H1 (cell line): ENCODE measurements around the gene MBTPS1. TPM values are rescaled to one million over a fixed set of nuclear protein-coding genes. Genes with fewer than 3 reads are reported as not detected.

Source experiments
- CTCF ChIA-PET: fragments of 300-600 bp; sonication (Branson Sonifier 250); formaldehyde crosslinking; loops from one replicate; lab custom pipeline; 2021; ENCODE audit not compliant: partially characterized antibody; lab: Charles Lee
- POLR2A ChIA-PET: fragments of 300-600 bp; sonication (Branson Sonifier 250); formaldehyde crosslinking; loops from one replicate; lab custom pipeline; 2021; ENCODE audit warnings: inconsistent platforms; ENCODE audit not compliant: partially characterized antibody; lab: Charles Lee
- DNase-seq, 2 experiments: peaks; one replicate each; pipeline versions ENCODE4 v3.0.0 to v3.0.0-alpha.2; 2010 to 2022; ENCODE audit warnings: low spot score in 2 of 2, low read depth in 1 of 2, mixed read lengths in 1 of 2
- FAIRE-seq: peaks from 2 replicates; lab custom pipeline; 2011; peaks lifted over from hg19 to GRCh38; lab: Jason Lieb, UNC
- H2AFZ ChIP-seq: 2 replicates; pipeline ENCODE4 v1.8.1; 2012; ENCODE audit warnings: low read length, inconsistent platforms
- H2AK5ac ChIP-seq: 2 replicates; pipeline ENCODE4 v1.6.1; 2013; ENCODE audit warnings: low read depth, low read length
- H2BK120ac ChIP-seq: replicated peaks from 2 replicates; pipeline ENCODE3; 2013; ENCODE audit warnings: low read depth, low read length, inconsistent platforms
- H2BK12ac ChIP-seq: 2 replicates; pipeline ENCODE4 v1.6.1; 2013; ENCODE audit warnings: low read depth, low read length
- H2BK15ac ChIP-seq: 2 replicates; pipeline ENCODE4 v1.6.1; 2013; ENCODE audit warnings: low read length
- H2BK20ac ChIP-seq: 2 replicates; pipeline ENCODE4 v1.6.1; 2013; ENCODE audit warnings: low read length
- H2BK5ac ChIP-seq: 2 replicates; pipeline ENCODE4 v1.6.1; 2013; ENCODE audit warnings: low read depth, low read length
- H3K14ac ChIP-seq: 2 replicates; pipeline ENCODE4 v1.6.1; 2013; ENCODE audit warnings: inconsistent platforms; ENCODE audit not compliant: insufficient read length
- H3K18ac ChIP-seq: 2 replicates; pipeline ENCODE4 v1.6.1; 2013; ENCODE audit warnings: low read length; ENCODE audit errors: extremely low read depth
- H3K23ac ChIP-seq: 2 replicates; pipeline ENCODE4 v1.6.1; 2013; ENCODE audit warnings: inconsistent platforms; ENCODE audit not compliant: insufficient read length
- H3K23me2 ChIP-seq: 2 replicates; pipeline ENCODE4 v1.6.1; 2013; ENCODE audit warnings: low read depth, low read length
- H3K27ac ChIP-seq: 2 replicates; pipeline ENCODE4 v1.6.1; 2011; ENCODE audit warnings: low read depth, low read length, inconsistent platforms
- H3K27me3 ChIP-seq, 4 experiments: replicated peaks in 1 of 4; 1 replicate in 1 of 4; 2 replicates in 3 of 4; pipeline versions ENCODE4 v1.6.1 to v1.8.1; 2011 to 2013; ENCODE audit warnings: low read length in 3 of 4, mild to moderate bottlenecking in 3 of 4, inconsistent platforms in 2 of 4, mixed read lengths in 2 of 4, moderate library complexity in 1 of 4; ENCODE audit not compliant: control insufficient read depth in 3 of 4, insufficient read depth in 3 of 4; ENCODE audit errors: extremely low read depth in 1 of 4
- H3K36me3 ChIP-seq, 4 experiments: 2 replicates each; pipeline versions ENCODE4 v1.6.1 to v1.8.1; 2011 to 2013; ENCODE audit warnings: mild to moderate bottlenecking in 4 of 4, low read length in 3 of 4, moderate library complexity in 2 of 4, control low read depth in 1 of 4, inconsistent platforms in 1 of 4; ENCODE audit not compliant: insufficient read depth in 4 of 4, control insufficient read depth in 2 of 4
- H3K4ac ChIP-seq: replicated peaks from 2 replicates; pipeline ENCODE3; 2013; ENCODE audit warnings: low read length, low read depth, mixed read lengths, inconsistent platforms; ENCODE audit not compliant: insufficient read length
- H3K4me1 ChIP-seq, 4 experiments: replicated peaks in 1 of 4; 1 replicate in 1 of 4; 2 replicates in 3 of 4; pipeline versions ENCODE4 v1.6.1 to v1.8.1; 2011 to 2013; ENCODE audit warnings: low read length in 3 of 4, inconsistent platforms in 2 of 4, mixed read lengths in 1 of 4; ENCODE audit not compliant: insufficient read depth in 4 of 4, control insufficient read depth in 3 of 4
- H3K4me2 ChIP-seq, 2 experiments: 2 replicates each; pipeline versions ENCODE4 v1.6.1 to v1.8.1; 2011 to 2013; ENCODE audit warnings: low read depth in 2 of 2, low read length in 2 of 2, control low read depth in 1 of 2, inconsistent platforms in 1 of 2, mild to moderate bottlenecking in 1 of 2; ENCODE audit not compliant: insufficient read depth in 1 of 2
- H3K4me3 ChIP-seq, 4 experiments: fragments of 200-600, 300-600 bp in 1 of 4; sonication (generic), shearing (Covaris generic), sonication (Bioruptor Twin) in 1 of 4; 2 replicates each; pipeline versions ENCODE4 v1.5.1 to v1.8.1; 2011 to 2016; ENCODE audit warnings: low read length in 4 of 4, low read depth in 3 of 4, control low read depth in 2 of 4, inconsistent platforms in 2 of 4, mild to moderate bottlenecking in 2 of 4, mixed read lengths in 1 of 4, moderate library complexity in 1 of 4; ENCODE audit not compliant: insufficient read depth in 2 of 4; ENCODE audit errors: extremely low read depth in 1 of 4
- H3K56ac ChIP-seq: replicated peaks from 2 replicates; pipeline ENCODE3; 2013; ENCODE audit warnings: low read depth, mild to moderate bottlenecking, mixed read lengths, low read length, inconsistent platforms; ENCODE audit not compliant: insufficient read length
- H3K79me1 ChIP-seq: 2 replicates; pipeline ENCODE4 v1.6.1; 2013; ENCODE audit warnings: low read depth, low read length, control low read depth
- H3K79me2 ChIP-seq, 2 experiments: 2 replicates each; pipeline versions ENCODE4 v1.6.1 to v1.8.1; 2012 to 2013; ENCODE audit warnings: low read length in 2 of 2, mild to moderate bottlenecking in 2 of 2, inconsistent platforms in 1 of 2; ENCODE audit not compliant: insufficient read depth in 2 of 2, control insufficient read depth in 1 of 2
- H3K9ac ChIP-seq, 4 experiments: replicated peaks in 1 of 4; 1 replicate in 1 of 4; 2 replicates in 3 of 4; pipeline versions ENCODE4 v1.6.1 to v1.8.1; 2011 to 2013; ENCODE audit warnings: low read depth in 3 of 4, low read length in 3 of 4, control low read depth in 2 of 4, mild to moderate bottlenecking in 2 of 4, moderate library complexity in 2 of 4, inconsistent platforms in 1 of 4; ENCODE audit errors: extremely low read depth in 1 of 4
- H3K9me3 ChIP-seq, 2 experiments: 2 replicates each; pipeline versions ENCODE4 v1.6.1 to v1.8.1; 2012 to 2013; ENCODE audit warnings: mild to moderate bottlenecking in 2 of 2, moderate library complexity in 2 of 2, control low read depth in 1 of 2, inconsistent platforms in 1 of 2, low read depth in 1 of 2, low read length in 1 of 2, mixed read lengths in 1 of 2; ENCODE audit not compliant: insufficient read depth in 2 of 2
- H4K20me1 ChIP-seq, 2 experiments: replicated peaks in 1 of 2; 2 replicates each; pipeline versions ENCODE3 to v1.8.1; 2011 to 2013; ENCODE audit warnings: inconsistent platforms in 2 of 2, low read length in 2 of 2, mild to moderate bottlenecking in 1 of 2; ENCODE audit not compliant: insufficient read depth in 2 of 2, control insufficient read depth in 1 of 2
- H4K5ac ChIP-seq: 2 replicates; pipeline ENCODE4 v1.6.1; 2013; ENCODE audit warnings: low read length, low read depth, mixed read lengths, inconsistent platforms; ENCODE audit not compliant: insufficient read length
- H4K8ac ChIP-seq: 2 replicates; pipeline ENCODE4 v1.8.0; 2013; ENCODE audit warnings: mild to moderate bottlenecking, moderate library complexity, low read length, inconsistent platforms; ENCODE audit not compliant: insufficient read depth; ENCODE audit errors: extremely low read depth
- H4K91ac ChIP-seq: replicated peaks from 2 replicates; pipeline ENCODE3; 2013; ENCODE audit warnings: low read length, mixed read lengths, inconsistent platforms; ENCODE audit not compliant: insufficient read length
- WGBS, 2 experiments: shearing (Covaris generic) in 1 of 2; methylation state at CpG; one replicate each; pipeline versions ENCODE4 v1.1.6 to v1.1.7; 2013 to 2015; ENCODE audit warnings: low lambda C conversion rate in 2 of 2, mixed read lengths in 2 of 2, inconsistent platforms in 1 of 2, low coverage in 1 of 2, missing lambda C conversion rate in 1 of 2; ENCODE audit not compliant: insufficient replicate concordance in 2 of 2, insufficient coverage in 1 of 2, insufficient read length in 1 of 2; ENCODE audit errors: extremely low coverage in 1 of 2, missing lambda C conversion rate in 1 of 2; 5-methylcytosine and 5-hydroxymethylcytosine counted together
- polyA plus RNA-seq, 7 experiments: library from polyadenylated mRNA; depleted of rRNA in 3 of 7; stranded (reverse) in 5 of 7; unstranded in 2 of 7; fragments of >200 nt in 5 of 7; fragments of 200-250 nt in 2 of 7; gene quantifications; 1 replicate in 5 of 7; 2 replicates in 1 of 7; 4 replicates in 1 of 7; pipeline versions ENCODE4 v1.2.1 to v1.2.3, GENCODE V29; 2011 to 2013; ENCODE audit warnings: missing spikeins in 2 of 7, mixed read lengths in 2 of 7
- total RNA-seq: library from RNA; stranded (reverse); fragmentation: NEBNext Ultra II Directional; extraction: Animal tissue kit (Norgen Biotek cat#: 25700); gene quantifications from 2 replicates; pipeline ENCODE4 v1.2.1, GENCODE V29; 2021

MBTPS1 gene
- total and polyA plus RNA-seq, 2 of the 8 experiments (the other 6 are each of a cell fraction or from before 2014, with no cell fraction given), result 30.6 to 53.3 TPM

- Histone ChIP-seq H2BK20ac (no peak overlapping the region), H3K79me1 (no peaks in the 10 kb centered on the region), H3K23me2 (no peaks in the 10 kb centered on the region), H3K23ac (no peak overlapping the region), H2AFZ (no peak overlapping the region), H2BK12ac (no peak overlapping the region), H3K4ac (no peak overlapping the region), H4K20me1 (no peaks in the 10 kb centered on the region), H2BK120ac (no peak overlapping the region), H4K91ac (no peak overlapping the region), H2AK5ac (no peak overlapping the region), H2BK5ac (no peak overlapping the region), H3K9ac (no peak overlapping the region), H3K4me2 (no peak overlapping the region), H3K27me3 (no peaks in the 10 kb centered on the region; a peak in 1 of 7 replicates), H3K4me1 (peaks cover 0 to 12% (median 9%) of the 10 kb centered on the region in 4 experiments; a peak in 6 of 7 replicates), H3K56ac (no peak overlapping the region), H3K18ac (no peak overlapping the region), H2BK15ac (no peak overlapping the region), H3K4me3 (no peak overlapping the region), H4K5ac (no peak overlapping the region), H3K27ac (no peak overlapping the region), H3K9me3 (no peaks in the 10 kb centered on the region), H4K8ac (no peak overlapping the region), H3K79me2 (no peaks in the 10 kb centered on the region), H3K36me3 (no peaks in the 10 kb centered on the region), H3K14ac (no peak overlapping the region)
- DNase-seq (no peak), FAIRE-seq (no peak)
- ChIA-PET POLR2A (interaction anchor here (0.9 to 1.7 kb wide), 2 partner anchors 14 to 72 kb away, joined by 5 to 6 read pairs; no protein-coding TSS in a partner anchor), CTCF (interaction anchor here (1.0 to 12.8 kb wide), 12 partner anchors 9 to 133 kb away, joined by 3 to 267 read pairs (median 5); partner anchors contain the start of gene OSGIN1)
- WGBS, 2 experiments, result 90% methylated on average over 13 of the region's 17 CpGs; no CpG with 5 or more reads in 1 of the 2 experiments
Measured at GRCh38 chr16:84041881-84042280, 74.9 kb downstream of the MBTPS1 start.
